HG03135 (cell line): ENCODE data around the gene GPR183.

Source experiments
- ATAC-seq: cut with Tn5 transposase; IDR thresholded peaks from one replicate; pipeline ENCODE4 v1.9.1; 2021; ENCODE audit warnings: mild to moderate bottlenecking, moderate library complexity; ENCODE audit not compliant: unreplicated experiment

Gene GPR183

DNA sequence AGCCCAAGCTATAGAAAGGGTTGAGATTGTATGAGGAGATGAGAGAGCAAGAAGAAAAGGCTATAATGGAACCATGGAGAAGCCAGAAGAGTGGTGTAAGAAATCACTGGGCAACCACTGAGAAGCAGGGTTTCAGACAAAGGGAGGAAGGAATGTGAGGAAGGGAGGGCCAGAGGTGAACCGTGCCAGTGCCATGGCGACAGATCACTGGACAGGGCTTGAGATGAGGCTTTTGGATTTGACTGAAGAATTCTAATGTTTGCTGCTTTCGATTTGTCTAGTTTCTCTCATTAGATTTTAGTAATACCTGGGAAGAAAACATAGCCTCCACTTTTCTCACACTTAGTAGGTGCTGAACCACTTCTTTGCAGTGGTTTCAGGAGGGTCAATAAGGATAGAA lies 6.3 kb upstream of the GPR183 start:
- ATAC-seq, result no peak

DNA sequence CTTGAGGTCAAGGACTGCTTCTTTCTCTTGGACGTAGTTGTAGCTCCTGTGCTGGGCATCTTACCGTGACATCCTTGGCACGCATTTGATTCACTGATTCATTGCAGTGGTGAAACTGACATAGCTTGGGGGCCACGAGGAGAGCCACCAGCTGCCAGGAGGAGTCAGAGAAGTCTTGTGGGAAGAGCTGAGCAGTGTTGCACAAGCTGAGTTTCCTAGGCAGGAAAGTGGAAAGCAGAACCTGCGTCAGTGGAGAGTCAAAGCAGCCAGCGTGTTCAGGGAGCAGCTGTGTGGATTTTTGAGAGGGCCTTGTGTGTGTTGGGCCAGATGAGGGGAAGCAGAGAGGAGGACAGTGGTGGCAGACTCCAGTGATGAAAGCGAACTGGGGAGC lies 5.3 kb upstream of the GPR183 start:
- no peak for ATAC-seq

DNA sequence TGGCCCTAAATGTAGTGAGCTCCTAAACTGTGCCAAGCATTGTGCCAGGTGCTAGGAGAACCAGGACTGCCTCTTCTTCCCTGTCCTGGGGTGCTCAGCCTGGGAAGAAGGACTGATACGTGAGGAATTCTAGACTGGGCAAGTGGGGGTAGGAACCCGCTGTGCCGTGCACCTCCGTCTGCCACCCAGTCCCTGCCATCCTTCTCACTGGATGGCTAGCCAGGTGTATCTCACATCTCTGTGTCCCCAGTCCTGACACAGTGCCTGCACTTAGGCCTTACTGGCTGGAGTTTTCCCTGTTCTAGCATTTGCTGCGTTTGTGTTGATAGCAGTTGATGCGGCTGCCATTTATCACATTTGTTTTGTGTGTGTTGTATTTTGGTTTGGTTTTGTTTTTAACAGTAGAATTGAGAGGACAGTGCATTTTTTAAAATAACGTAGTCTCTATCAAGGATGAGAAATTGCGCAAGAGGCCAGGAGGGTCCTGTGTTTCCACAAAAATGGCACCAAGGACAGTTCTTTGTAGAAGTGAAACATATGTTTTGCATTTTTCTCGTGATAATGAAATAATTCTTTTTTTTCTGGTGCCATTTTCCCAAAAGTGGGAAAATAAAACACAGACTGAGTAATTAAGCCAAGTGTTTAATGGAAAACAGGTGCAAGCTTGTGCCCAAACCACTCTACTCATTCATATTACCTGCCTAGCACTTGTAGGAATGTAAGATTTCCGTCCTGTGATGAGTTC lies 4.7 kb upstream of the GPR183 start:
- no peak for ATAC-seq

DNA sequence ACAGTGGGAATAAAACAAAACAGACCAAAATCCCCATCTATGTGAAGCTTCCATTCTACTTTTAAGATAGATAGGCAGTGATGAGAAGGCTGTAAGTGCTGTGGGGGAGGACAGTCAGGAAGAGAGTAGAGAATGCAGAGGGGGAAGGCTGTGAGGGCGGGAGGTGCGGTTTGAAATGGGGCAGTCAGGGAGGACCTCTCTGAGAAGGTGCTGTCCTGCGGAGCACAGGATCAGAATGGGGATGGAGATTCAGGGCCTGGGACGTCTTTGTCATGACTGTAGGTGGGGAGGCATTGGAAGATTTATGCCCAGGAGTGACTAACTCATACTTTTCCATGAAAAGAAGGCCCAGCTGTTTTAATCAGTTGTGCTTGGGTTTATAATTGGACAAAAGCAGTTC lies 3.9 kb upstream of the GPR183 start:
- ATAC-seq, result no peak

DNA sequence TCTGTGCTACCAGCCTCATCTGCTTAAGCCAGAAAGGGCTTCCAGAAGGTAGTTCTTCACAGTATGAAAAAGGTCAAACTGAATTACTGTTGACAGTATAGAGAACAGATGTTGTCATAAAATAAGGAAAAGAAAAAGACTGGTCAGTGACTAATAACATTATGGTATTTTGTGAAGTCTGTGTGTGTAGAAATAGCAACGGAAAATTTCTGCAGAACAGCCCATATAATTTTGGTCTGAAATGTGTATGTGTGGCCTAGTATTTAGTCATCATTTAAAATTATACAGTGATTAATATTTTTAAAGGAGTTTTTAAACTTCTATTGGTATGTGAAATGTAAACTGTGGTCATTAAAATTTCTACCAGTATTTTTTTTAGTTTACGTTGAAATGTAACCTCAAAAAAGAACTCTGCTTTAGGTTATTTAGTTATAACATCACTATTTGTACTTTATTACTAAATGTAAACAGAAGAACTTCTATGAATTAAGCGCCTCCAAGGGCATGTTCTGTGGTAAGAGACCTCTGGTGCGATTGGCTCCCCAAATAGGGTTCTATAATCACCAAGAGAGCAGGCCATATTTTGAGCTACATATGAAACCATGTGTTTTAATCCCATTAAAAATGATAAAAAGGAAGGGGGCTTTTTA lies 3.3 kb upstream of the GPR183 start:
- ATAC-seq, result peak; percentile 28

DNA sequence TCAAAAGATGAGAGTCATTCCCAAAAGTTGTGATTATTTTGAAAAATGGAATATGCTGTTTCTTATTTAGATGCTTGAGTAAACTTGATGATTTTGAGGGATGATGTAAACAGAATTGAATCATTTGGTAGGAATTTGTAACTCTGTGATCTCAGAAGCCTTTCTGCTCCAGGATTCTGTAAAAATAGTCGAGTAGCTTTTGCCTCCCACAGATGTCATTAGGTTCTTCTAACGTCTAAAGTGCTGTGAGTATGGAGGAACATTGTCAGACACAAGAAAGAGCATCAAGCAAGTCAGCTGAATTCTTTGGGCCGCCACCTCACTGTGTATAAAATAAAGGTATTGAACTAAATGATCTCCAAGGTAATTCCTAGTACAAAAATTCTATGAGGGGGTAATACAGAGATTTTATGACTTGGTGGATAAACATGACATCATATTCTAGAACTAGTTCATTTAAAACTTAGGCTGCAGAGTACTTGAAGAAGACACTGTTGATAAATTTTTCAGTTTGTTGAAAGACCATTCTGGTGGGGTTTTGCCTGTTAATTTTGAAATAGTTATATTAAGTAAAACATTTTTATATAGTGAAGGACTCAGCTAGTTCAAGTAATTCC lies 1.4 kb upstream of the GPR183 start:
- no peak for ATAC-seq

DNA sequence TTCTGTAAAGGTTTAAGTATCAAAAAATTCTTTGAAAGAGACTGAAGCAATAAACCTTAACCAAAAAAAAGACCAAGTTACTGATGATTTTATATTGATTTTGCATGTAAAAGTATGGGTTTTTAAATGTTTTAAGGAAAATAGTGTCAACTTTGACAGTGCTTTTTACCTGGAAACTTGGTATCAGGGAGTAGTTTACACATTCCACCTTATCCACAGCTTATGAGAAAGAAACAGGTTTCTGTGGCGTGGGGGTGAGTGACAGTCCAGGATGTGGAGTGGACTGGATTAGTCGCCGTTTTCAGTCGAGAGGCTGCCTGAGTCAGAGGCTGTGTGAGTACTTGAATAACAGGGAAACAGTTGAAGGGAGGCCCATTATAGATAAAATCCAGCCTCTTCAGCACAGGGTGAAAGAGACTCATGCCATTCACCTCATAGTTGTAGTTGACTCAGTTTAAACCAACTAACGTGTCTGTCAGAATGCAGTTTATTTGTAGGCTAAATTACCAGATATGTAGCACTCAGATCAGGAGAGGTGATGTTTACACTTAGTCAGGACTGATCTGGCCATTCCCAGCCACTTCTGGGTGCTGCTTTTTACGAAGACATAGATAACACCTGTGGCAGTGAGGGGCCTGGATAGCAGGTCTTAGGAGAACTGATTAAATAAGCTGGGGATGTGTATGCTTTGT lies 595 bp upstream of the GPR183 start:
- ATAC-seq, result no peak

DNA sequence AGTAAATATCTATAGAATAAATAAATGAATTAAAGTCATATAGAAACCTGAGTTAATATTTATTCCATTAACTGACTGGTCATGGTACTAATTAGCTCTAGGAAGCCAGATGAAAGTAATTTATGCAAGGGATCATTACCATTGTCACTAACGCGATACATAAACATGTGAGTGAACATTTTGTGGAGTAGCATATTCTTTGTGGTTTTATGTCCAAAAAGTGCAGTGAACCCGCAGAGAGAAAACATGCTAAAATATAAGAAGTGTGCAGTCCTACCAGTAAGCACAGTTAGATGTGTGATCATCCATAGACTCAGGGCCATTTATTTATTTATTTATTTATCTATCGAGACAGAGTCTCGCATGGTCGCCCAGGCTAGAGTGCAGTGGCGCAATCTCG lies 1.6 kb downstream of the GPR183 start:
- ATAC-seq, result no peak

DNA sequence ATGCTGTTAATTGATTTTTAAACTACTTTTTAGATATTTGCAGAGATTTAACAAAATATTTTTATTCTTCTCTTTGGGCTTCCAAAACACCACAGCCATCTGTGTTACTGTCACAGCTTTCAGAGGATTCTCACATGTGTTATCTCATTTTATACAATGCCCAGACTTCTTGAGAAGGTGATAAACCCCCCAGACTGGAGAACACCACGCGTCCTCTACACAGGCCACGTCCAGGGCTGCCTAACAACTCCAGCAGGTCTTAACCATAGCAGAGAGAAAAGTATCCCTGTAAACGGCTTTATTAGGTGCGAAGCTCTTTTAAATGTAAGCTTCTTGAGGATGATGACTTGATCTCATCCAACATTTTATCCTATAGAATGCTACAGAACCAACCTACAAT lies 2.0 kb downstream of the GPR183 start:
- ATAC-seq, result no peak

DNA sequence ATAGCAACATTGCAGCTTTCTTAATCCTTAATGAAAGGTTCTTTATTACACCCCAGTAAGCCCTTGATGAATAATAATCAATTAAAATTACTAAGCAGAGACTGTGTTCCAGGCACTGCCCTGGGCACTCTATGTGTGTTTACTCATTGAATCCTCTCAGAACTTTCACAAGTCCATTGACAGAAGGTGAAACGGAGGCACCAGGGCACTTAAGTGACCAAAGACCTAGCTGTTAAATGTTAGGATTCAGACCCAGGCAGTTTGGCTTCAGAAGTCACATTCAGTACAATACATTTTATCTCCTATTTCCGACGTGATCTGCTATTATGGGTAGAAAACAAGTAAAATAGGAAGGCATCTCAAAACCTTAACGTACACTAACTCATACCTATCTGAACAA lies 2.7 kb downstream of the GPR183 start:
- ATAC-seq, result no peak

DNA sequence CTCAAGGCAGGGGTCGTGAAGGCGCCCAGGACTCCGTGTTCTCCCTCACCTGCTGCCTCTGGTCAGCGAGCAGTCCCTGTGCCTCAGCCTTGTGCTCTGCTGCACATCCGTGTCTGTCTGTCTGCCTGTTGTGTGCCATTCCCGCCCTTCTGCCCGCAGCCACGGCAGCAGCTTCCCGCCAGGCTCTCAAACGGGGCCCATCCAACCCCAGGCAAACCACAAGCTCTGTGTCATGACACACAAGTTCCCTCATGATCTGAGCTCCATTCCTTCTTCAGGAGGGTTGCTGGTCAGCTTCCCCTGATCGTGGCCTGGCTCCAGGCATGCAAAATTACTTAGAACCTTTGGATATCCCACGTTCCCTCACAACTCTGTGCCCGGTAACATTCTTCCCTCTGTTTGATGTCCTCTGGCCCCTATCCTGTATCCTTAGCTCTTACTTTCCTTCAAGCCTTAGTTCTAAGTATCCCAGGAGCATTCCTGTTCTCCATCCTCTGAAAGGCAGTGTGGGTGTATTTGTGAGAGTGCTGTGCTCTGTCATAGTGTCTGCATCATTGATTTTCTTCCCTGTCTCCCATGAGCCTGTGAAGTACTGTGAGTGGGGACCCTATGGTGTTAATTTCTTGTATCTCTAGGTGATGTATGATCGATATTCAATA lies 3.2 kb downstream of the GPR183 start:
- no peak for ATAC-seq

DNA sequence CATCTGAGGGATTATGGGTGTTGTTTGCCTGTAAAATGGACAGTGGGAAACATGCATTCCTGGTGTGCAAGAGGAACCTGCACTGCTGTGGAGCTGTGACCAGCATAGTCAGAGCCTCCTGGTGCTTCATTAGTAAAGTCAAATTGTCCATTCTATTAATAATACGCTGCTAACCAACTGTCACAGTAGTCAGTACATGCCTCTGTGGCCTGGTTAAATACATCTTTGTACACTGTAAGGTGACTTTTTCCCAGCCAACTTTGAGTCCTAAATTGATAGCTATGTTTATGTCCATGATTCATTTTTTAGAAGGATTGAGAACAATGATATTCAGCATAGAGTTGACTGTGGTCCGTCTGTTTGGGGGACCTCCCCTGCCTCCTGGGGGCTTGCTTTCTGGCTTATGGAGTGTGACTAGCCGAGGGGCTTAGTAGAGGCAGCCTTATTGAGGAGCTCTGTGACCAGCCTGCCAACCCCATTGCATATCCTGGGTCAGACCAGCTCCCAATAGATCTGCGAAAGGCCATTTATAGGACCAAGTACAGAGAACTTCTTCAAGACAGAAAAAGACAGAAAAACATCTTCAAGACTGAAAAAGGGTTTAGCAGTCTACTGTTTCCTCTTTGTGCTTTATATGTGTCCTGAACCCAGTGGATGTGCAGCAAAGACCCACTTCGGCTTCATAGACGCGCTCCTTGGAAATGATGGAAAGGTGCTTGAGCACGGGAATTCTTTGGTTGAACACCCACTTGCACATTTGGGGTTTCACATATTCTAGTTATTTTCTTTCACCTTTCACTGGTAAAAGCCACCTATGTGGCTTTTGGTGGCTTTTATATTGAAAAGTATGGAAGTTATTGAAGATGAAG lies 4.3 kb downstream of the GPR183 start:
- no peak for ATAC-seq

DNA sequence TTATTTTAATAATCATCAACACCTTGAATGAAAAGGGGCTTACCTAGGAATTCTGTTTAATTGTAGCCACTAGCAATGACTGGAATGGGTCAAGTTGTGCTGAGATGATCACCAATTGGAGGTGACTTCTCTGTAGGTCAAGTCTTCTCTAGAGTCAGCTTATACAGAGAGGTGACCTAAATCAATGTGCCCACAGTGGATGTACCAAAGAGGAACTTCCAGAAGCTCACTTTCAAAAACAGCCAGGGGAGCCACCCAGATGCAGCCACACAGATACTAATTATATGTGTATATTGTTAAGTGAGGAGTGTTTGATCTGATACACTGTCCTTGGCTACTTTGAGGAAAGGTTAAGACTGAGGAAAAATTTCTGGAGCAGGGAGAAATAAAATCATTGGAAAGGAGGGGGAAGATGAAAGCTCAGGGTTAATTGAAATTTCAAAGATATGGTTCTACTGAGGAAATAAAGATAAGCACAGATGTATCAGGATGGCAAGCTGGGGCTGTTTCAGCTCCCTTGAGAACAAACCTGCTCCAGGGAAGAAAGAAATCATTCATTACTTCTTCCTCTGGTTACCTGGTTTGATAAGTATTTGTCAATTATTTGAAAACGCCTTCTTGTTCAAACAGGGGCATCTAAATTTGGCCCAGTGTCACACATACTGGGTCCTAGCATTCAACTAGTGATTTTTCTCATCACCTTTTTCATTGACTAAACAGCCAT lies 5.1 kb downstream of the GPR183 start:
- ATAC-seq, result no peak

DNA sequence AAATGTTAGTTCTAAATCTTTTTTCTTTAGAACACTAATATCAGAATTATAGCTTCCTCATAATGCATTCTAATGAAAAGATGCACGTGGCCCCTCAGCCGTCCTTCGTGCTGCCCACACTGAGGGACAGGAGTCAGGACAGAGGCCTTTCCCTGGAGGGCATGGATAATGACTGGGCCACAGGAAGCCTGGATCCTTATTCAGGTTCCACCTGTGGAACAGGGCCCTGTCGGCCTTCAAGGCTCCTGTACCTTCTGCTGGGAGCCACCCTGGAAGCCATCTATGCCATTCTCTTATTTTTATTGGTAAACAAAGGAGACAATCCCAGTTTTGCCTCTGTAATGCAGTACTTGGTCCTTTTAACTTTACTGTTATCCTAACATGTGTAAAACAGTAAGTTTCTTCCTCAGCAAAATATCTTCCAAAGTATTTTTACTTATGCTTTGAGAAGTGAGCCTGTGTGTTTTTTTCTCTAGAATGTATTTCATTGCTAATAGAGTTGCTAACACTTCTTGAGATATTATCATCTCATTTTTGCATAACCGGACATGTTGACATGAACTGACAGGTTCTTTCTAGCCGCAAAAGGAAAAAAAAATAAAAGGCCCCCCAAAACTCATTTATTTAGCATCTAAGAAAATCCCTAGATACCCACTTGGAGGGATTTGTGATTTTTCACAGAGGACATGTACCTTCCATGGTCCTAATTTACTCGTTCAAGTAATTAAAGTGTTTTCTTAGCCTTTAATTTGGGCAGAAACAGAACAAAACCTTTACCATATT lies 6.0 kb downstream of the GPR183 start:
- ATAC-seq, result no peak

DNA sequence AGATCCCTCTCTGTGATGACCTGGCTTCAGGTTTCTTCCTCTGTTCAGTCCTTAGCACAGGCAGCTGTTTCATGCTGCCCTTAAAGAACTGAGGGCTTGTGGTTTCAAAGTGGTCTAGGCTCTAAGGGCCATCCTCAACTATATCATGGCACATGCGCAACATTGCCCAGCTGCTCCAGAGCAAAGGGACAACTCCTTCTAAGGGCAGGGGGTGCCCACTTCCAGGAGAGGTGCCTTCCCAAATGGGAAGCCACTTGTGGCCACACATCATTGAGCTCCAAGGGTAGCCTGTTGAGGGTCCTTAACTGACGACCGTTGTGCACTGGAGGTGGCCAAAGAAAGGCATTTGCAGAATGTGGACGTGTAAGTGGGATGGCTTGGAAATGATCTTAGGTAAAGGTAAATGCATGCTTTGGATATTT lies 7.3 kb downstream of the GPR183 start:
- ATAC-seq, result no peak

DNA sequence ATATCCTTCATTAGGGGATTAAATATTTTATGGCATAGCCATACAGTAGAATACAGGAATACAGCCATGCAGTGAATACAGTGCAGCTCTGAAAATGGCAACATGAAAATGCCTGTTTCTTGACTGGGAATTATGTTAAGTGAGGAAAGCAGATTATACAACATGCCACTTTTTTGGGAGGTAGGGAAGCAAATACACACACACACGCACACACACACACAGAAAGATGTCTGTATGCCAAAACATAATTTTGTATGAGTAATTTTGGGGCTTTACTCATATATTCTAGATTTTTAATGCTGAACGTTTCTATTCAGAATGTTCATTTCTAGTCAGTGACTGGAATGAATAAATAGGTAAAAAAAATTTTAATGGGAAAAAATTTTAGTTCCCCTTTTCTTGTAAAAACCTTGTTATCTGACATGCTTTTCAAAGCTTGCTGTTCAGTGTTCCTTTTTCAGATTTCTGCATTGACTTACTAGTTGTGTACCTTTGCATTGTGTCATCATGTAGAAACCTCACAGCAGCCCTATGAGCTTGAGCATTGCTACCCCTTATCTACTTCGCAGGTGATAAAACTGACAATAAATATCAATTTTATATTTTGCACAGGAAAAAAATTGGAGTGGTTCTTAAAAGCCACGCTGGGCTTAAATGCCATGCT lies 7.8 kb downstream of the GPR183 start:
- no peak for ATAC-seq

DNA sequence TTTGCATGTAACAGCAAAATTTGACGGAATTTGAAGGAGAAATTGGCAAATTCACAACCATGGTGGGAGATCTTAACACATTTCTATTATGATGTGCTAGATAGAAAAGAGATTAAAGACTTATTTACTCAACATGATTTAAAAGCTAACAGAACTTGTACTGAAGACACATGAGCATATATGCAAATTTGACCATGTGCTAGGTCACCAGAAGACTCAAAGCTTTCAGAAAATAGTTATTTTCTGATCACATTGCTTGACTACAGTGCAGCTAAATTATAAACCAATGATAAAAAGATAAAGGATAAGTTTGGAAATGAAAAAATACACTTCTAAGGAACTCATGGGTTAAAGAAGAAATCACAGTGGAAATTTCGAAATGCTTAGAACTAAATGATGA lies 9.1 kb downstream of the GPR183 start:
- ATAC-seq, result no peak

DNA sequence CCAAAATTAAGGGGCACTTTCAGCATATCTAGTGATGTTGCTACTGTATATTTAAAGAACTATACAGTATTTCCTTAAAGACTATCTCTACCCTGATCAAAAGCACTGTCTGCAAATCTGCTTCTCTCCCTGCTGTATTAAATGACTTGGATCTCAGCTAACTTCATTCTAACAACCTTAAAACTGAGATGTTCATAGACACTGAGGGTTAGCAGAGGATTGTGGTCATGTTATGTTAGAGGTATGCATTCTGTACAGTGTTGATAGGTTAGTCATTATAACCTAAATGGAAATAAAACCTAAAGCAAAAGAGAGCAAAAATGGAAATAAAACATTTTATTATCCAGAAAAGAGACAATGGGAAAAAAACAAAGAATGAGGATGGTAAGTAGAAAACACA lies 9.9 kb downstream of the GPR183 start:
- no peak for ATAC-seq
